ENCODE measurements around the gene RBP4. TPM values are rescaled to one million over a fixed set of nuclear protein-coding genes. Genes with fewer than 3 reads are reported as not detected.

The RBP4 gene
- total RNA-seq, 1 donor from 2014 or later: 58.0 TPM

- no peak for DNase-seq (ENCODE audit: low spot score in 2 of 2)
- Histone ChIP-seq H3K27ac (no peak overlapping the region), H3K36me3 (no peaks in the 10 kb centered on the region), H3K27me3 (no peaks in the 10 kb centered on the region), H3K9me3 (no peaks in the 10 kb centered on the region), H3K4me3 (no peak overlapping the region), H3K4me1 (no peaks in the 10 kb centered on the region)
- no peak for TF ChIP-seq CTCF (IDR thresholded peaks at IDR 0.05)
- intact Hi-C loops (cut with DNase I): no loop called here
Measured at GRCh38 chr10:93591065-93591808, 9.8 kb downstream of the RBP4 start.

GRCh38 chr10:93590638-93591037 lies 10.4 kb downstream of the RBP4 start:
- TF ChIP-seq CTCF (IDR thresholded peaks at IDR 0.05): no peak

DNA sequence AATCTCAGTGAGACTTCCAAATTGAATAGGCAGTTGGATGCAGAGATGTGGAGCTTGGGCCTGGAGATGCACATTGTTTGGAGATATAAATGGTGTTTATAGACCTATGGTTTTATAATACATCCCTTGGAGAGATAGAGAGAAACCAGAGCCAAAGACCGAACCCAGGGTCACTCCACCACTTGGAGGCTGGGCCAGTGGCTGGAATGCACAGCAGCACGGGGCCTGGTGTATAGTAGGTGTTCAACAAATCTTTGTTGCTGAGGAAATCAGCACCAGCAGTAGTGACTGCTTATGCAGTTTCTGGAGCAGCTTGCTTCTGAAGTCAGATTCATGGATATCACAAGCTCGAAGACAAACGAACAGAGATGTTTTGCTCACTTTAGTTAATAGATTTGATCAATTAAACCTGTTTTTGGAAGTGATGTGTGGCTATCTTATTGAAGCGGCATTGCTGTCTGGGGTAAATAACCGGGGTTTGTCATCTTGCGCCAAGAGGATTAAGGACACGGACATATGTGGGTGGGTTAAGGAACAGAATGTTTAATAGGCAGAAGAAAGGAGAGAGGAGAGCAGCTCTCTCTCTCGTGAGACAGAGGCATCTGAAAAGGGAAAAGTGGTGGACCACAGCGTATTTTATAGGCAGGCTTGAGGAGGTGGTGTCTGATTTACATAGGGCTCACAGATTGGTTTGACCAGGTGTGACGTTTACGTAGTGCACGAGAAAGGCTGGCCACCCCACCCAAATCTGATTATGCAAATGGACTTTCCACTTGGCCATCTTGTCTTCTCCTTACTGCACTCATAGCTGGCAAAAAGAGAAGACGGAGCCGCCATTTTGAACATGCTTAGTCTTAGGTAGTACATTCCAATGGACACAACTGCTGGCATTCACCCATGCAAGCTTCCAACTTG lies 11.1 kb downstream of the RBP4 start:
- no peaks in the 10 kb centered on the region for H3K27me3 ChIP-seq

More at GRCh38 chr10:93590638-93591037, 10.4 kb downstream of the RBP4 start:
- no peak overlapping the region for H3K4me3 ChIP-seq
- DNase-seq (ENCODE audit: low spot score in 2 of 2): no peak
- no peaks in the 10 kb centered on the region for H3K27me3 ChIP-seq
- H3K4me1 ChIP-seq: no peaks in the 10 kb centered on the region
- intact Hi-C loops (cut with DNase I): no loop called here
- no peaks in the 10 kb centered on the region for H3K36me3 ChIP-seq
- no peaks in the 10 kb centered on the region for H3K9me3 ChIP-seq
- no peak overlapping the region for H3K27ac ChIP-seq

GRCh38 chr10:93584445-93584844 lies 16.6 kb downstream of the RBP4 start:
- DNase-seq (ENCODE audit: low spot score in 2 of 2): no peak
- H3K27me3 ChIP-seq: no peaks in the 10 kb centered on the region
- no peaks in the 10 kb centered on the region for H3K4me1 ChIP-seq
- H3K27ac ChIP-seq: no peak overlapping the region
- intact Hi-C loops (cut with DNase I): no loop called here
- H3K9me3 ChIP-seq: no peaks in the 10 kb centered on the region
- no peak overlapping the region for H3K4me3 ChIP-seq
- TF ChIP-seq CTCF (IDR thresholded peaks at IDR 0.05): no peak
- no peaks in the 10 kb centered on the region for H3K36me3 ChIP-seq

More for the DNA sequence above, 11.1 kb downstream of the RBP4 start:
- H3K4me1 ChIP-seq: no peaks in the 10 kb centered on the region
- TF ChIP-seq CTCF (IDR thresholded peaks at IDR 0.05): no peak
- H3K4me3 ChIP-seq: no peak overlapping the region
- intact Hi-C loops (cut with DNase I): no loop called here
- DNase-seq (ENCODE audit: low spot score in 2 of 2): no peak
- no peaks in the 10 kb centered on the region for H3K36me3 ChIP-seq
- no peak overlapping the region for H3K27ac ChIP-seq
- H3K9me3 ChIP-seq: no peaks in the 10 kb centered on the region

- H3K27ac ChIP-seq: no peak overlapping the region
- no peak for TF ChIP-seq CTCF (IDR thresholded peaks at IDR 0.05)
- DNase-seq (ENCODE audit: low spot score in 2 of 2): no peak
- no peaks in the 10 kb centered on the region for H3K9me3 ChIP-seq
- no peaks in the 10 kb centered on the region for H3K27me3 ChIP-seq
- no peaks in the 10 kb centered on the region for H3K4me1 ChIP-seq
- H3K36me3 ChIP-seq: no peaks in the 10 kb centered on the region
- intact Hi-C loops (cut with DNase I): no loop called here
- no peak overlapping the region for H3K4me3 ChIP-seq
Measured at GRCh38 chr10:93580828-93581227, 20.2 kb downstream of the RBP4 start.

All from ascending aorta (tissue), 2 donors.